HG03280 (cell line): ENCODE data around the gene CFAP20DC.
"Not testable (repeated sequence)": the region's sequence is repeated elsewhere in the genome, so short reads cannot be mapped to it uniquely, and the experiment has no call there.

Experiments
- ATAC-seq: cut with Tn5 transposase; IDR thresholded peaks from one replicate; pipeline ENCODE4 v1.9.1; 2021; ENCODE audit warnings: mild to moderate bottlenecking, moderate library complexity; ENCODE audit not compliant: unreplicated experiment

CFAP20DC gene

GRCh38 chr3:59049671-59050331, at the start of gene CFAP20DC:
Gene CFAP20DC (minus strand): TSS chr3:59050025. CDS start chr3:59049631, 394 bp downstream.
- peak; percentile 99 for ATAC-seq

GRCh38 chr3:59098516-59098915, 48.7 kb upstream of the CFAP20DC start:
- not testable (repeated sequence) for ATAC-seq

GRCh38 chr3:59094446-59094845, 44.6 kb upstream of the CFAP20DC start:
- no peak for ATAC-seq

GRCh38 chr3:59093521-59093920, 43.7 kb upstream of the CFAP20DC start:
- no peak for ATAC-seq

GRCh38 chr3:59088761-59089160, 38.9 kb upstream of the CFAP20DC start:
- no peak for ATAC-seq

GRCh38 chr3:59085976-59086375, 36.2 kb upstream of the CFAP20DC start:
- ATAC-seq: no peak

GRCh38 chr3:59084583-59084982, 34.8 kb upstream of the CFAP20DC start:
- no peak for ATAC-seq

GRCh38 chr3:59082106-59082505, 32.3 kb upstream of the CFAP20DC start:
- ATAC-seq: no peak

GRCh38 chr3:59081071-59081470, 31.2 kb upstream of the CFAP20DC start:
- ATAC-seq: no peak

- ATAC-seq: no peak
These were observed 30.1 kb upstream of the CFAP20DC start for GRCh38 chr3:59079962-59080361.

GRCh38 chr3:59074764-59075163, 24.9 kb upstream of the CFAP20DC start:
- no peak for ATAC-seq

GRCh38 chr3:59072681-59073080, 22.9 kb upstream of the CFAP20DC start:
- no peak for ATAC-seq

- no peak for ATAC-seq
These were observed 20.0 kb upstream of the CFAP20DC start for GRCh38 chr3:59069838-59070237.

GRCh38 chr3:59065240-59065639, 15.4 kb upstream of the CFAP20DC start:
- ATAC-seq: no peak

GRCh38 chr3:59064728-59065127, 14.9 kb upstream of the CFAP20DC start:
- ATAC-seq: no peak

GRCh38 chr3:59064276-59064675, 14.5 kb upstream of the CFAP20DC start:
- ATAC-seq: no peak

GRCh38 chr3:59056706-59057105, 6.9 kb upstream of the CFAP20DC start:
- no peak for ATAC-seq

GRCh38 chr3:59052803-59053411, 3.1 kb upstream of the CFAP20DC start:
- no peak for ATAC-seq

GRCh38 chr3:59050811-59051414, 1.1 kb upstream of the CFAP20DC start:
- not testable (repeated sequence) for ATAC-seq

- no peak for ATAC-seq
These were observed 3.0 kb downstream of the CFAP20DC start for GRCh38 chr3:59046839-59047238.

GRCh38 chr3:59043391-59043790, 6.4 kb downstream of the CFAP20DC start:
- ATAC-seq: no peak

GRCh38 chr3:59040902-59041301, 8.9 kb downstream of the CFAP20DC start:
- no peak for ATAC-seq
